H9 (cell line): ENCODE measurements around the gene DFFB. TPM values are rescaled to one million over a fixed set of nuclear protein-coding genes. Genes with fewer than 3 reads are reported as not detected.
"Not testable (repeated sequence)": the region's sequence is repeated elsewhere in the genome, so short reads cannot be mapped to it uniquely, and the experiment has no call there.

Experiments used
- DNase-seq: peaks from one replicate; pipeline ENCODE4 v3.0.0-alpha.2; 2017
- H2AFZ ChIP-seq: one replicate; pipeline ENCODE4 v1.6.1; 2013; ENCODE audit warnings: mild to moderate bottlenecking, low read length, control low read depth, moderate library complexity
- H2AK5ac ChIP-seq: 2 replicates; pipeline ENCODE4 v1.6.1; 2013; ENCODE audit warnings: low read length, control low read depth, mixed read lengths; ENCODE audit not compliant: insufficient read length
- H2BK120ac ChIP-seq: one replicate; pipeline ENCODE4 v1.6.1; 2013; ENCODE audit warnings: low read depth, mild to moderate bottlenecking, low read length, control low read depth, inconsistent platforms; ENCODE audit not compliant: poor library complexity, severe bottlenecking
- H2BK12ac ChIP-seq: 2 replicates; pipeline ENCODE4 v1.6.1; 2013; ENCODE audit warnings: low read length, control low read depth, mixed read lengths, low read depth; ENCODE audit not compliant: insufficient read length
- H2BK15ac ChIP-seq: 2 replicates; pipeline ENCODE4 v1.6.1; 2013; ENCODE audit warnings: low read depth, low read length, control low read depth
- H2BK20ac ChIP-seq: one replicate; pipeline ENCODE4 v1.6.1; 2013; ENCODE audit warnings: low read depth, mild to moderate bottlenecking, low read length, control low read depth, inconsistent platforms; ENCODE audit not compliant: poor library complexity, severe bottlenecking
- H2BK5ac ChIP-seq: 2 replicates; pipeline ENCODE4 v1.6.1; 2013; ENCODE audit warnings: low read length, control low read depth, mixed read lengths; ENCODE audit not compliant: insufficient read length
- H3K14ac ChIP-seq: 2 replicates; pipeline ENCODE4 v1.6.1; 2013; ENCODE audit warnings: low read length, control low read depth; ENCODE audit not compliant: insufficient read depth
- H3K18ac ChIP-seq: 2 replicates; pipeline ENCODE4 v1.6.1; 2013; ENCODE audit warnings: low read depth, mild to moderate bottlenecking, mixed read lengths, low read length, control low read depth; ENCODE audit not compliant: insufficient read length
- H3K23ac ChIP-seq: 2 replicates; pipeline ENCODE4 v1.6.1; 2013; ENCODE audit warnings: low read length, control low read depth, mixed read lengths, low read depth; ENCODE audit not compliant: insufficient read length
- H3K23me2 ChIP-seq: 2 replicates; pipeline ENCODE4 v1.6.1; 2013; ENCODE audit warnings: low read depth, mild to moderate bottlenecking, mixed read lengths, low read length, control low read depth; ENCODE audit not compliant: insufficient read length, poor library complexity, severe bottlenecking
- H3K27ac ChIP-seq: 2 replicates; pipeline ENCODE4 v1.5.1; 2013; ENCODE audit warnings: low read length, control low read depth, mixed read lengths, low read depth; ENCODE audit not compliant: insufficient read length
- H3K27me3 ChIP-seq: 2 replicates; pipeline ENCODE4 v1.6.1; 2013; ENCODE audit warnings: low read length, control low read depth, inconsistent platforms; ENCODE audit not compliant: insufficient read depth
- H3K4ac ChIP-seq: 2 replicates; pipeline ENCODE4 v1.6.1; 2013; ENCODE audit warnings: low read depth, mild to moderate bottlenecking, control low read depth, inconsistent platforms, low read length, moderate library complexity
- H3K4me1 ChIP-seq: 2 replicates; pipeline ENCODE4 v1.6.1; 2013; ENCODE audit warnings: low read length, control low read depth, inconsistent platforms; ENCODE audit not compliant: insufficient read depth
- H3K4me2 ChIP-seq: 2 replicates; pipeline ENCODE4 v1.6.1; 2013; ENCODE audit warnings: low read length, control low read depth, mixed read lengths; ENCODE audit not compliant: insufficient read length, insufficient read depth
- H3K56ac ChIP-seq: 2 replicates; pipeline ENCODE4 v1.6.1; 2013; ENCODE audit warnings: low read depth, mild to moderate bottlenecking, mixed read lengths, low read length, control low read depth; ENCODE audit not compliant: insufficient read length
- H3K79me1 ChIP-seq: 2 replicates; pipeline ENCODE4 v1.6.1; 2013; ENCODE audit warnings: low read depth, mild to moderate bottlenecking, moderate library complexity, low read length, control low read depth, inconsistent platforms; ENCODE audit not compliant: insufficient read depth, poor library complexity, severe bottlenecking
- H3K79me2 ChIP-seq: 2 replicates; pipeline ENCODE4 v1.6.1; 2013; ENCODE audit warnings: low read length, control low read depth, inconsistent platforms; ENCODE audit not compliant: insufficient read depth
- H3K9ac ChIP-seq: 2 replicates; pipeline ENCODE4 v1.6.1; 2013; ENCODE audit warnings: low read length, control low read depth, mixed read lengths; ENCODE audit not compliant: insufficient read length; ENCODE audit errors: extremely low read depth
- H3K9me3 ChIP-seq: one replicate; pipeline ENCODE4 v1.6.1; 2013; ENCODE audit warnings: low read depth, low read length, inconsistent platforms; ENCODE audit not compliant: control insufficient read depth
- H3T11ph ChIP-seq: one replicate; pipeline ENCODE4 v1.6.1; 2013; ENCODE audit warnings: mild to moderate bottlenecking, low read length, control low read depth, inconsistent platforms
- H4K20me1 ChIP-seq: one replicate; pipeline ENCODE4 v1.6.1; 2013; ENCODE audit not compliant: control insufficient read depth, insufficient read length, insufficient read depth
- H4K5ac ChIP-seq: 2 replicates; pipeline ENCODE4 v1.6.1; 2013; ENCODE audit warnings: low read depth, mild to moderate bottlenecking, mixed read lengths, low read length, control low read depth; ENCODE audit not compliant: insufficient read length
- H4K8ac ChIP-seq: replicated peaks from 2 replicates; pipeline ENCODE4 v1.6.1; 2013; ENCODE audit warnings: low read length, control low read depth, mixed read lengths, low read depth; ENCODE audit not compliant: insufficient read length
- H4K91ac ChIP-seq: 2 replicates; pipeline ENCODE4 v1.6.1; 2013; ENCODE audit warnings: low read depth, mild to moderate bottlenecking, moderate library complexity, mixed read lengths, low read length, control low read depth; ENCODE audit not compliant: insufficient read length
- H3K27ac Mint-ChIP-seq, 3 experiments: 2 replicates in 2 of 3; 3 replicates in 1 of 3; pipeline ENCODE4 v1.8.0; 2020 to 2021; ENCODE audit warnings: mixed read lengths in 3 of 3, mild to moderate bottlenecking in 1 of 3, moderate library complexity in 1 of 3
- H3K27me3 Mint-ChIP-seq: 2 replicates; pipeline ENCODE4 v1.8.0; 2021; ENCODE audit warnings: low read depth, mild to moderate bottlenecking, moderate library complexity, mixed read lengths
- H3K36me3 Mint-ChIP-seq, 3 experiments: 2 replicates in 2 of 3; 3 replicates in 1 of 3; pipeline ENCODE4 v1.8.0; 2020 to 2021; ENCODE audit warnings: low read depth in 3 of 3, mixed read lengths in 3 of 3; ENCODE audit not compliant: insufficient read depth in 1 of 3
- H3K4me1 Mint-ChIP-seq, 2 experiments: 2 replicates each; pipeline ENCODE4 v1.8.0; 2020; ENCODE audit warnings: mixed read lengths in 2 of 2
- H3K4me3 Mint-ChIP-seq, 2 experiments: 2 replicates in 1 of 2; 3 replicates in 1 of 2; pipeline ENCODE4 v1.8.0; 2020 to 2021; ENCODE audit warnings: mild to moderate bottlenecking in 2 of 2, mixed read lengths in 2 of 2, moderate library complexity in 1 of 2
- H3K9me3 Mint-ChIP-seq, 2 experiments: 2 replicates in 1 of 2; 3 replicates in 1 of 2; pipeline ENCODE4 v1.8.0; 2020; ENCODE audit warnings: mild to moderate bottlenecking in 2 of 2, mixed read lengths in 2 of 2, moderate library complexity in 1 of 2
- CTCF ChIP-seq: fragments of 200-600 bp; sonication (generic); conservative IDR thresholded peaks from 3 replicates; pipeline ENCODE4 v1.8.0; 2021; ENCODE audit warnings: antibody characterized with exemption, mild to moderate bottlenecking
- WGBS: extraction: QIAGEN DNeasy Blood & Tissue Kit; methylation state at CpG from one replicate; pipeline ENCODE4 v1.1.7; 2013; ENCODE audit warnings: missing lambda C conversion rate, low lambda C conversion rate, mixed read lengths; ENCODE audit not compliant: insufficient read length; ENCODE audit errors: extremely low coverage; 5-methylcytosine and 5-hydroxymethylcytosine counted together
- total RNA-seq: library from RNA; stranded (reverse); gene quantifications from 2 replicates; pipeline ENCODE4 v1.2.1, GENCODE V29; 2021

Gene DFFB
- total RNA-seq, 1 experiment from 2014 or later = 9.7 TPM

GRCh38 chr1:3809680-3810079, 47.6 kb upstream of the DFFB start:
- H3K9ac ChIP-seq = no peak overlapping the region
- no peak overlapping the region for H3K14ac ChIP-seq
- H4K20me1 ChIP-seq = no peaks in the 10 kb centered on the region
- H3T11ph ChIP-seq = no peak overlapping the region
- H2BK20ac ChIP-seq = no peak overlapping the region
- H2BK15ac ChIP-seq = no peak overlapping the region
- no peak overlapping the region for H3K23ac ChIP-seq
- no peak overlapping the region for H3K56ac ChIP-seq
- Mint-ChIP-seq H3K9me3 (peaks cover 41% of the 10 kb centered on the region in 2 experiments), H3K27me3 (peaks cover 19% of the 10 kb centered on the region), H3K27ac (no peak overlapping the region), H3K4me3 (no peak overlapping the region), H3K36me3 (peaks cover 10 to 12% (median 10%) of the 10 kb centered on the region in 3 experiments), H3K4me1 (peaks cover 6 to 7% of the 10 kb centered on the region in 2 experiments)
- no peaks in the 10 kb centered on the region for H3K23me2 ChIP-seq
- DNase-seq = no peak
- peaks cover 13% of the 10 kb centered on the region for H3K9me3 ChIP-seq
- no peak overlapping the region for H3K4ac ChIP-seq
- H3K79me1 ChIP-seq = no peaks in the 10 kb centered on the region
- no peaks in the 10 kb centered on the region for H3K27me3 ChIP-seq
- no peak overlapping the region for H2AFZ ChIP-seq
- no peak overlapping the region for H3K27ac ChIP-seq
- H4K91ac ChIP-seq = no peak overlapping the region
- H2BK12ac ChIP-seq = no peak overlapping the region
- H2BK120ac ChIP-seq = no peak overlapping the region
- H3K79me2 ChIP-seq = no peaks in the 10 kb centered on the region
- WGBS = no CpG with 5 or more reads among the region's 7 CpGs
- no peaks in the 10 kb centered on the region for H3K4me1 ChIP-seq
- H3K4me2 ChIP-seq = no peak overlapping the region
- no peak overlapping the region for H2AK5ac ChIP-seq
- no peak overlapping the region for H4K8ac ChIP-seq
- H4K5ac ChIP-seq = no peak overlapping the region
- TF ChIP-seq CTCF = no peak
- H2BK5ac ChIP-seq = no peak overlapping the region
- no peak overlapping the region for H3K18ac ChIP-seq

GRCh38 chr1:3810149-3810761, 47.0 kb upstream of the DFFB start:
- not testable (repeated sequence) for H2BK20ac ChIP-seq, H3K9ac ChIP-seq, H2BK5ac ChIP-seq, H3K14ac ChIP-seq, H3K27ac Mint-ChIP-seq, H4K20me1 ChIP-seq, H2BK120ac ChIP-seq, H3K4me2 ChIP-seq, H2BK15ac ChIP-seq, DNase-seq, H3K79me1 ChIP-seq, H3K56ac ChIP-seq, H2AFZ ChIP-seq, H3K27ac ChIP-seq, H2AK5ac ChIP-seq, H3K18ac ChIP-seq, H3T11ph ChIP-seq, H3K79me2 ChIP-seq, H3K23me2 ChIP-seq, H3K4me1 Mint-ChIP-seq, H4K8ac ChIP-seq, H2BK12ac ChIP-seq, H3K4me3 Mint-ChIP-seq, H3K4me1 ChIP-seq, H4K91ac ChIP-seq, H4K5ac ChIP-seq, H3K23ac ChIP-seq, H3K4ac ChIP-seq, H3K27me3 ChIP-seq
- peaks cover 10% of the 10 kb centered on the region for H3K9me3 ChIP-seq
- Mint-ChIP-seq H3K27me3 (peaks cover 14% of the 10 kb centered on the region), H3K9me3 (peaks cover 35 to 36% of the 10 kb centered on the region in 2 experiments), H3K36me3 (peaks cover 8 to 12% (median 10%) of the 10 kb centered on the region in 3 experiments)
- no CpG with 5 or more reads among the region's 9 CpGs for WGBS
